ENCODE results near the gene CPB1. TPM values are rescaled to one million over a fixed set of nuclear protein-coding genes. Genes with fewer than 3 reads are reported as not detected.

The CPB1 gene
- total and polyA plus RNA-seq, 4 donors: 0.86 to 9.3 (median 0.99) TPM

DNA sequence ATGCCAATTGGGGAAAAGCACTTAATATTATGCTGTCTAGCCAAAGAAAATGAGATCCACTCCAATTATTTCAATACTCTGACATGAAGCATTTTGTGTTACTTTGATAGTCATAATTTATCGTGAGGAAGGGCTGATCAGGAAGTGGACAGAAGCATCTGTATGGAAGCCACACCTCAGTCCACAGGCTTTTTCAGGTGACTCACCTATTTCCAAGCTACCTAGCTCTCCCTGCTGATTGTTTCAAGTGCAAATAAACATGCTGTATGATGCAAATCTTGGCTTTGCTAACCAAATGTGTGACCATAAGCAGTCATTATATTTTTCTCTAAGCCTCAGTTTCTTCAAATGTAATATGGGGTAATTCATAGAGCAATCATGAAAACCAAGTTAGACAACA, 30.8 kb upstream of the CPB1 start:
- WGBS, 2 donors: 52 to 81% methylated on average over 1 of the region's 1 CpG
- no peak for ATAC-seq (ENCODE audit: insufficient read depth, low FRiP score)
- H3K27me3 ChIP-seq (ENCODE audit: control insufficient read depth in 3 of 3, insufficient read depth in 3 of 3, low read length in 2 of 3): no peaks in the 10 kb centered on the region
- H3K9ac ChIP-seq (ENCODE audit: insufficient read depth in 1 of 2, low read length in 2 of 2): no peak overlapping the region
- H3K9me3 ChIP-seq (ENCODE audit: control insufficient read depth in 4 of 4, insufficient read depth in 3 of 4, low read length in 3 of 4): no peaks in the 10 kb centered on the region
- TF ChIP-seq, protein P1, sequence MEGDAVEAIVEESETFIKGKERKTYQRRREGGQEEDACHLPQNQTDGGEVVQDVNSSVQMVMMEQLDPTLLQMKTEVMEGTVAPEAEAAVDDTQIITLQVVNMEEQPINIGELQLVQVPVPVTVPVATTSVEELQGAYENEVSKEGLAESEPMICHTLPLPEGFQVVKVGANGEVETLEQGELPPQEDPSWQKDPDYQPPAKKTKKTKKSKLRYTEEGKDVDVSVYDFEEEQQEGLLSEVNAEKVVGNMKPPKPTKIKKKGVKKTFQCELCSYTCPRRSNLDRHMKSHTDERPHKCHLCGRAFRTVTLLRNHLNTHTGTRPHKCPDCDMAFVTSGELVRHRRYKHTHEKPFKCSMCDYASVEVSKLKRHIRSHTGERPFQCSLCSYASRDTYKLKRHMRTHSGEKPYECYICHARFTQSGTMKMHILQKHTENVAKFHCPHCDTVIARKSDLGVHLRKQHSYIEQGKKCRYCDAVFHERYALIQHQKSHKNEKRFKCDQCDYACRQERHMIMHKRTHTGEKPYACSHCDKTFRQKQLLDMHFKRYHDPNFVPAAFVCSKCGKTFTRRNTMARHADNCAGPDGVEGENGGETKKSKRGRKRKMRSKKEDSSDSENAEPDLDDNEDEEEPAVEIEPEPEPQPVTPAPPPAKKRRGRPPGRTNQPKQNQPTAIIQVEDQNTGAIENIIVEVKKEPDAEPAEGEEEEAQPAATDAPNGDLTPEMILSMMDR (IDR thresholded peaks at IDR 0.05; ENCODE audit: control extremely low read depth, extremely low read depth): no peak
- no peak for DNase-seq
- no peak overlapping the region for H3K4me3 ChIP-seq
- no peak overlapping the region for H3K27ac ChIP-seq (ENCODE audit: low read depth in 1 of 2, low read length in 1 of 2)
- H3K36me3 ChIP-seq (ENCODE audit: control insufficient read depth in 4 of 4, insufficient read depth in 4 of 4, low read length in 4 of 4): no peaks in the 10 kb centered on the region
- peaks cover 0 to 8% (median 0%) of the 10 kb centered on the region in 5 donors for H3K4me1 ChIP-seq (ENCODE audit: control insufficient read depth in 5 of 5, insufficient read depth in 5 of 5, low read length in 5 of 5)

DNA sequence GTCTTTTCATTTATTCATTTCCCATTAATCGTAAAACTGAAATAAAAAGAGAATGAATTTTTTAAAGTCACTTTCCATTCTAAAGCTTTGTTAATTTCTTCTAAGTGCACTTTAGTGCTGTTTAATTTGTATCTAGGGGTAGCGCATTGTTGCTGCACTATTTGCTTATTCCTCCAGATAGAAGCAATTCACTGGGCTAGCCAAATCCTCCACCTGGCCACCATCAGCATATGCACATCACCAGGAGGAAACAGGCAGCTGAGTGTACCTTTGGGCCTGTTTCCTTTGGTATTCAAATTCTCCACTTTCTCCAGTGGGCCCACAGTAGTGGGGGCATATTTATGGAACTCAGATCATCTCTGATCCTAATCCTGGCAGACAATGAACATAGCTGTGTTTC, 29.8 kb upstream of the CPB1 start:
- H3K9ac ChIP-seq (ENCODE audit: insufficient read depth in 1 of 2, low read length in 2 of 2): no peak overlapping the region
- ATAC-seq (ENCODE audit: insufficient read depth, low FRiP score): no peak
- no peak overlapping the region for H3K4me3 ChIP-seq
- WGBS, 2 donors: 93 to 98% methylated on average over 2 of the region's 2 CpGs
- TF ChIP-seq, protein P1 (IDR thresholded peaks at IDR 0.05; ENCODE audit: control extremely low read depth, extremely low read depth): no peak
- H3K27me3 ChIP-seq (ENCODE audit: control insufficient read depth in 3 of 3, insufficient read depth in 3 of 3, low read length in 2 of 3): no peaks in the 10 kb centered on the region
- no peak for DNase-seq
- no peaks in the 10 kb centered on the region for H3K36me3 ChIP-seq (ENCODE audit: control insufficient read depth in 4 of 4, insufficient read depth in 4 of 4, low read length in 4 of 4)
- no peaks in the 10 kb centered on the region for H3K9me3 ChIP-seq (ENCODE audit: control insufficient read depth in 4 of 4, insufficient read depth in 3 of 4, low read length in 3 of 4)
- no peaks in the 10 kb centered on the region for H3K4me1 ChIP-seq (ENCODE audit: control insufficient read depth in 5 of 5, insufficient read depth in 5 of 5, low read length in 5 of 5)
- no peak overlapping the region for H3K27ac ChIP-seq (ENCODE audit: low read depth in 1 of 2, low read length in 1 of 2)

DNA sequence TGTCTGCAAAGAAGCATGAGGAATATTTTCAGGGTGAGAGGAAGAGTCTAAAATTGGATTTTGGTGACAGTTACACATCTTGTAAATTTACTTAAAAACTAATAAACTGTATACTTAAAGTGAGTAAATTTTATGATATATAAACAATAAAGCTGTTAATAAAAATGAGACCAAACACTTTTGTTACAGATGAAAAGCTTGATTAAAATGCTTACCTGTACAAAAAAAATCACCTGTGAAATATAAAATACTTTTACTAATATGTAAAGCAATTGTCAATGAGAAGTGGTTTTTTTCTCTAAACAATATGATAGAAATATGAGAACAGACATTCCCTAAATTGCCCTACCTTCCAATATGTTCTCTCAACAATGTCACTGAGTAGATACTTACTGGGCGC, 27.2 kb upstream of the CPB1 start:
- Histone ChIP-seq H3K36me3 (ENCODE audit: control insufficient read depth in 4 of 4, insufficient read depth in 4 of 4, low read length in 4 of 4) (no peaks in the 10 kb centered on the region), H3K9me3 (ENCODE audit: control insufficient read depth in 4 of 4, insufficient read depth in 3 of 4, low read length in 3 of 4) (no peaks in the 10 kb centered on the region), H3K4me3 (no peak overlapping the region), H3K4me1 (ENCODE audit: control insufficient read depth in 5 of 5, insufficient read depth in 5 of 5, low read length in 5 of 5) (no peaks in the 10 kb centered on the region), H3K27me3 (ENCODE audit: control insufficient read depth in 3 of 3, insufficient read depth in 3 of 3, low read length in 2 of 3) (no peaks in the 10 kb centered on the region), H3K27ac (ENCODE audit: low read depth in 1 of 2, low read length in 1 of 2) (no peak overlapping the region), H3K9ac (ENCODE audit: insufficient read depth in 1 of 2, low read length in 2 of 2) (no peak overlapping the region)
- DNase-seq (no peak), ATAC-seq (ENCODE audit: insufficient read depth, low FRiP score) (no peak)
- WGBS, 2 donors: 84 to 97% methylated on average over 1 of the region's 1 CpG
- TF ChIP-seq, protein P1 (IDR thresholded peaks at IDR 0.05; ENCODE audit: control extremely low read depth, extremely low read depth): no peak

DNA sequence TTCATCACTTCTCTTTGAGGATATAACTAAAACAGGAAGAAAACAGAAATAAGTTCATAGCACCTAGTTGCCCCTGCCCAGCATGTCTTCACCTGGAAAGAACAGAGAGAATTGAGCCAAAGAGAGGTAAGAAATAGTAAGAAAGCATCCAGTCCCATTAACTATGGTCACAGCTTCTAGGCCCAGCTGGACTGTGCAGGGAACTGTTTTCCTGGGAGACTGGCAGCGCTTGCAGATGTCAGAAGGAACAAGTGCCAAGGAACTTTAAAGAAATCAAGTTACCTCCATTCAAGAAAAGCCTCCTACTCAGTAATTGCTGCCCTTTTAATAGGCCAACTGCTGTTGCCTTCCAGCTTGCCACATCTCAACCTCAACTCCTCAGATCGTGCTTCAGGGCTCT, 17.8 kb upstream of the CPB1 start:
- Histone ChIP-seq H3K9me3 (ENCODE audit: control insufficient read depth in 4 of 4, insufficient read depth in 3 of 4, low read length in 3 of 4) (peaks cover 0 to 3% (median 0%) of the 10 kb centered on the region in 4 donors), H3K27me3 (ENCODE audit: control insufficient read depth in 3 of 3, insufficient read depth in 3 of 3, low read length in 2 of 3) (no peaks in the 10 kb centered on the region), H3K4me3 (no peak overlapping the region), H3K27ac (ENCODE audit: low read depth in 1 of 2, low read length in 1 of 2) (no peak overlapping the region), H3K9ac (ENCODE audit: insufficient read depth in 1 of 2, low read length in 2 of 2) (no peak overlapping the region), H3K36me3 (ENCODE audit: control insufficient read depth in 4 of 4, insufficient read depth in 4 of 4, low read length in 4 of 4) (no peaks in the 10 kb centered on the region), H3K4me1 (ENCODE audit: control insufficient read depth in 5 of 5, insufficient read depth in 5 of 5, low read length in 5 of 5) (no peaks in the 10 kb centered on the region)
- TF ChIP-seq, protein P1 (IDR thresholded peaks at IDR 0.05; ENCODE audit: control extremely low read depth, extremely low read depth): no peak
- DNase-seq (no peak), ATAC-seq (ENCODE audit: insufficient read depth, low FRiP score) (no peak)
- WGBS, 2 donors: 77 to 93% methylated on average over 2 of the region's 2 CpGs
